Measurements from ENCODE around the gene CEP85L.
A peak's percentile ranks its signal among the peaks of the same experiment; 100 is the strongest.

CEP85L gene

GRCh38 chr6:118574051-118574865 lies 77.1 kb downstream of the CEP85L start:
- no peak for DNase-seq

GRCh38 chr6:118571121-118571520 lies 80.3 kb downstream of the CEP85L start:
- no peak for DNase-seq

GRCh38 chr6:118569498-118569897 lies 81.9 kb downstream of the CEP85L start:
- no peak for DNase-seq

- DNase-seq, result no peak
These were observed 83.4 kb downstream of the CEP85L start for GRCh38 chr6:118567974-118568373.

- DNase-seq, result no peak
These were observed 86.0 kb downstream of the CEP85L start for GRCh38 chr6:118565311-118565960.

- no peak for DNase-seq
These were observed 88.4 kb downstream of the CEP85L start for GRCh38 chr6:118562959-118563358.

- DNase-seq, result no peak
These were observed 89.1 kb downstream of the CEP85L start for GRCh38 chr6:118562248-118562647.

- DNase-seq, result no peak
These were observed 91.7 kb downstream of the CEP85L start for GRCh38 chr6:118559659-118560058.

GRCh38 chr6:118558464-118559217 lies 92.8 kb downstream of the CEP85L start:
- peak; percentile 7 for DNase-seq

- DNase-seq, result no peak
These were observed 96.7 kb downstream of the CEP85L start for GRCh38 chr6:118554698-118555097.

GRCh38 chr6:118553132-118553531 lies 98.3 kb downstream of the CEP85L start:
- DNase-seq, result no peak

- peak; percentile 10 for DNase-seq
These were observed 100.0 kb downstream of the CEP85L start for GRCh38 chr6:118551063-118552053.

- no peak for DNase-seq
These were observed 102.8 kb downstream of the CEP85L start for GRCh38 chr6:118548613-118549012.

GRCh38 chr6:118548136-118548535 lies 103.3 kb downstream of the CEP85L start, which contains the start of gene PLN:
TSS of gene PLN (plus strand) at chr6:118548296. CDS start at chr6:118558922, 10,626 bp downstream.
- no peak for DNase-seq

- DNase-seq, result no peak
These were observed 104.5 kb downstream of the CEP85L start for GRCh38 chr6:118546880-118547218.

GRCh38 chr6:118546164-118546879 lies 105.1 kb downstream of the CEP85L start:
- DNase-seq, result no peak

- DNase-seq, result no peak
These were observed 107.3 kb downstream of the CEP85L start for GRCh38 chr6:118544105-118544504.

GRCh38 chr6:118542184-118542952 lies 109.0 kb downstream of the CEP85L start:
- no peak for DNase-seq

GRCh38 chr6:118537574-118537973 lies 113.8 kb downstream of the CEP85L start:
- DNase-seq, result no peak

GRCh38 chr6:118536478-118536877 lies 114.9 kb downstream of the CEP85L start:
- no peak for DNase-seq

Data from GDM1 (cell line).